SK-N-SH (cell line): ENCODE measurements around the gene KRT75. TPM values are rescaled to one million over a fixed set of nuclear protein-coding genes. Genes with fewer than 3 reads are reported as not detected.

Experiments
- CTCF ChIA-PET: fragments of 300-600, 350-600 bp; formaldehyde crosslinking; extraction: SDS; loops from one replicate; lab custom pipeline; 2021; lab: Yijun Ruan, JAX
- POLR2A ChIA-PET: fragments of 350-600 bp; sonication (Branson Sonifier 250); formaldehyde crosslinking; extraction: SDS; loops from one replicate; lab custom pipeline; 2020; ENCODE audit warnings: antibody characterized with exemption, inconsistent platforms; lab: Yijun Ruan, JAX
- DNase-seq: peaks from one replicate; pipeline ENCODE4 v3.0.0; 2012
- H2AFZ ChIP-seq: fragments of 200-600 bp; sonication (generic); 2 replicates; pipeline ENCODE4 v1.8.1; 2016; ENCODE audit warnings: antibody characterized with exemption, mild to moderate bottlenecking, low read depth
- H3F3A ChIP-seq: fragments of 200-600 bp; sonication (generic); replicated peaks from 2 replicates; pipeline ENCODE3; 2016; ENCODE audit warnings: antibody characterized with exemption, mild to moderate bottlenecking; ENCODE audit not compliant: insufficient read depth
- H3K27ac ChIP-seq, 2 experiments: fragments of 200-500 bp in 1 of 2; fragments of 200-600 bp in 1 of 2; sonication (Bioruptor generic) in 1 of 2; sonication (generic), shearing (Covaris generic) in 1 of 2; 2 replicates each; pipeline versions ENCODE4 v1.5.1 to v1.6.1; 2014 to 2016; ENCODE audit warnings: low read depth in 2 of 2, inconsistent platforms in 1 of 2, low read length in 1 of 2, mild to moderate bottlenecking in 1 of 2, mixed read lengths in 1 of 2
- H3K27me3 ChIP-seq: fragments of 200-600 bp; sonication (generic), shearing (Covaris generic); 2 replicates; pipeline ENCODE4 v1.6.1; 2016; ENCODE audit warnings: mixed run types; ENCODE audit not compliant: insufficient read depth
- H3K36me3 ChIP-seq, 2 experiments: fragments of 200-500 bp in 1 of 2; fragments of 200-600 bp in 1 of 2; sonication (Bioruptor generic) in 1 of 2; sonication (generic) in 1 of 2; replicated peaks in 1 of 2; 2 replicates each; pipeline versions ENCODE3 to v1.5.1; 2014 to 2016; ENCODE audit warnings: low read length in 1 of 2, mild to moderate bottlenecking in 1 of 2; ENCODE audit not compliant: insufficient read depth in 2 of 2, control insufficient read depth in 1 of 2
- H3K4me1 ChIP-seq, 2 experiments: fragments of 200-500 bp in 1 of 2; fragments of 200-600 bp in 1 of 2; sonication (Bioruptor generic) in 1 of 2; sonication (generic), shearing (Covaris generic) in 1 of 2; 2 replicates each; pipeline versions ENCODE4 v1.5.1 to v1.6.1; 2014 to 2016; ENCODE audit warnings: low read depth in 1 of 2, low read length in 1 of 2, mixed run types in 1 of 2; ENCODE audit not compliant: insufficient read depth in 2 of 2, control insufficient read depth in 1 of 2
- H3K4me2 ChIP-seq: fragments of 200-600 bp; sonication (generic), shearing (Covaris generic); 2 replicates; pipeline ENCODE4 v1.6.1; 2017; ENCODE audit warnings: mixed run types
- H3K4me3 ChIP-seq, 2 experiments: fragments of 200-500 bp in 1 of 2; fragments of 200-600 bp in 1 of 2; sonication (Bioruptor generic) in 1 of 2; sonication (generic), shearing (Covaris generic) in 1 of 2; 2 replicates each; pipeline versions ENCODE4 v1.5.1 to v1.8.1; 2014 to 2016; ENCODE audit warnings: low read depth in 2 of 2, inconsistent platforms in 1 of 2, low read length in 1 of 2, mild to moderate bottlenecking in 1 of 2, mixed read lengths in 1 of 2, moderate library complexity in 1 of 2
- H3K79me2 ChIP-seq: fragments of 200-600 bp; sonication (generic); 2 replicates; pipeline ENCODE4 v1.8.1; 2017; ENCODE audit warnings: mild to moderate bottlenecking; ENCODE audit not compliant: insufficient read depth
- H3K9ac ChIP-seq: fragments of 200-600 bp; sonication (generic); 2 replicates; pipeline ENCODE4 v1.6.1; 2017; ENCODE audit warnings: mixed run types
- H3K9me2 ChIP-seq: fragments of 200-600 bp; sonication (generic); 2 replicates; pipeline ENCODE4 v1.6.1; 2017; ENCODE audit warnings: mixed run types
- H3K9me3 ChIP-seq: fragments of 200-600 bp; sonication (generic); 2 replicates; pipeline ENCODE4 v1.6.1; 2017; ENCODE audit warnings: mixed run types, mild to moderate bottlenecking, moderate library complexity
- H4K20me1 ChIP-seq: fragments of 200-600 bp; sonication (generic); 2 replicates; pipeline ENCODE4 v1.6.1; 2017; ENCODE audit warnings: mild to moderate bottlenecking, mixed run types; ENCODE audit not compliant: insufficient read depth
- CTCF ChIP-seq: fragments of 200-600 bp; sonication (generic); IDR thresholded peaks from 2 replicates; pipeline ENCODE4 v1.6.1; 2017; ENCODE audit warnings: antibody characterized with exemption, mild to moderate bottlenecking, moderate library complexity
- EZH2phosphoT487 ChIP-seq: fragments of 200-600 bp; sonication (generic); IDR thresholded peaks from 2 replicates; pipeline ENCODE4 v1.6.1; 2017; ENCODE audit warnings: low read depth, mixed run types, mild to moderate bottlenecking, antibody characterized with exemption, moderate library complexity, borderline replicate concordance
- FOSL2 ChIP-seq: IDR thresholded peaks from 2 replicates; pipeline ENCODE4 v1.4.0; 2012; ENCODE audit warnings: low read depth, mild to moderate bottlenecking, moderate library complexity, borderline replicate concordance
- GATA2 ChIP-seq: sonication (generic); formaldehyde crosslinking; IDR thresholded peaks from 2 replicates; pipeline ENCODE4 v1.5.0; 2020; ENCODE audit warnings: mild to moderate bottlenecking, missing genetic modification reagents
- NFIC ChIP-seq: IDR thresholded peaks from 2 replicates; pipeline ENCODE4 v1.4.0; 2012; ENCODE audit warnings: borderline replicate concordance
- POLR2AphosphoS5 ChIP-seq: IDR thresholded peaks from 2 replicates; pipeline ENCODE4 v1.6.1; 2012; ENCODE audit warnings: low read depth, low read length
- SMC3 ChIP-seq: IDR thresholded peaks from 2 replicates; pipeline ENCODE4 v1.6.1; 2012; ENCODE audit warnings: low read depth, low read length, improper control_type of control experiment
- TAF1 ChIP-seq: IDR thresholded peaks from 2 replicates; pipeline ENCODE4 v1.6.1; 2012; ENCODE audit warnings: low read depth, mild to moderate bottlenecking, low read length, moderate library complexity, borderline replicate concordance
- USF2 ChIP-seq: fragments of 150-350 bp; IDR thresholded peaks from 2 replicates; pipeline ENCODE4 v1.6.1; 2017; ENCODE audit warnings: antibody characterized with exemption, low read length, low read depth, borderline replicate concordance
- YY1 ChIP-seq: IDR thresholded peaks from 2 replicates; pipeline ENCODE4 v1.4.0; 2012; ENCODE audit warnings: low read depth, mild to moderate bottlenecking
- ZBTB33 ChIP-seq: IDR thresholded peaks from 2 replicates; pipeline ENCODE4 v1.4.0; 2012; ENCODE audit warnings: low read depth, borderline replicate concordance
- WGBS: methylation state at CpG from one replicate; pipeline ENCODE4 v1.1.6; 2017; ENCODE audit warnings: low lambda C conversion rate; 5-methylcytosine and 5-hydroxymethylcytosine counted together
- polyA plus RNA-seq, 3 experiments: library from polyadenylated mRNA; depleted of rRNA; stranded (reverse); fragments of >200 nt; gene quantifications; 2 replicates each; pipeline ENCODE4 v1.2.3, GENCODE V29; 2012
- TF ChIP-seq, protein P1 (sequence below): IDR thresholded peaks from 2 replicates; pipeline ENCODE4; 2012

Gene KRT75
- polyA plus RNA-seq, 1 of the 3 experiments (the other 2 are of a cell fraction), result not detected

DNA sequence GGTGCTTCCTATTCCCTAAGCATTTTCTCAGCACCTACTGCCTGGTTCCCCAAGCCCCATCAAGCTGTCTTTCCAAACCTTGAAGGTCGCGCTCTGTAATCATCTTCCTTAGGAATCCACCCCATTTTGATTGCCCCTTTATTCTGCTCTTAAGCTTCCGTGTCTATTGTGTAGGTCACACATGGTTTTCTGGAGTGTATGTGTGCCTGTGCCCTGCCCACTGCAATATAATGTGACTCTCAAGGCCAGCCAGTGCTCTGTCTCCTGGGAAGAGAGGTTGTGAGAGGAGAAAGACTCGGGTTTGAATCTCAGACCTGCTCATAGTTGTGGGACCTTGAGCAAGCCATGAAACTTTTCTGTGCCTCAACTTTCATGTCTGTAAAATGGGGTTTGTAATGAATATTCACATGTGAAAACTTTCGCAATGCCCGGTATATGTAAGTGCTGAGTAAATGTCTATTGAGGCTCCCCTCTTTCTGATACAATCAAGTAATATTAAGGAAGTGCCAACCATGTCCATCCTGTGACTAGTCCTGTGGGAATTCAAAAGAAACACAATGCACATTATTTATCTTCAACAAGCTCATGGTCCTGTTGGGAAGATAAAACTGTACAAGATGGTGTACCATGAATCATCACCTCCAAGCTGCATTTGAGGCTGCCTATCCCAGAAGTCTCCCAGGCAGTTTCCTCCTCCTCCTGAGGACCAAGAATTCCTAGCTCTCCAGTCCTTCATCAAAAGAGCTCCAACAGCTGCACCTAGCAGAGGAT, 774 bp upstream of the KRT75 start:
- Histone ChIP-seq H3K9ac (no peak overlapping the region), H2AFZ (no peak overlapping the region), H3K79me2 (no peaks in the 10 kb centered on the region)
- 69% methylated on average over 6 of the region's 6 CpGs for WGBS
- TF ChIP-seq USF2 (no peak), SMC3 (no peak), ZBTB33 (no peak), GATA2 (no peak), CTCF (no peak), POLR2AphosphoS5 (no peak), TAF1 (no peak), FOSL2 (no peak), YY1 (no peak), NFIC (no peak), EZH2phosphoT487 (no peak)
- TF ChIP-seq, protein P1, sequence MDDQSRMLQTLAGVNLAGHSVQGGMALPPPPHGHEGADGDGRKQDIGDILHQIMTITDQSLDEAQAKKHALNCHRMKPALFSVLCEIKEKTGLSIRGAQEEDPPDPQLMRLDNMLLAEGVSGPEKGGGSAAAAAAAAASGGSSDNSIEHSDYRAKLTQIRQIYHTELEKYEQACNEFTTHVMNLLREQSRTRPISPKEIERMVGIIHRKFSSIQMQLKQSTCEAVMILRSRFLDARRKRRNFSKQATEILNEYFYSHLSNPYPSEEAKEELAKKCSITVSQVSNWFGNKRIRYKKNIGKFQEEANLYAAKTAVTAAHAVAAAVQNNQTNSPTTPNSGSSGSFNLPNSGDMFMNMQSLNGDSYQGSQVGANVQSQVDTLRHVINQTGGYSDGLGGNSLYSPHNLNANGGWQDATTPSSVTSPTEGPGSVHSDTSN, result no peak
- TF ChIP-seq, all 33 proteins: peak for 0
- DNase-seq, result no peak
- Histone ChIP-seq H3K9me3 (no peaks in the 10 kb centered on the region), H3K9me2 (no peaks in the 10 kb centered on the region), H4K20me1 (no peaks in the 10 kb centered on the region), H3K4me2 (no peak overlapping the region; the same call in 1 of the 2 replicates), H3K27ac (0 out of 4 replicates have a peak overlapping the region, but pooled peaks of 1 of the 2 experiments have one; percentile 15), H3K36me3 (no peaks in the 10 kb centered on the region), H3F3A (no peaks in the 10 kb centered on the region), H3K4me3 (no peak overlapping the region), H3K27me3 (peaks cover 32% of the 10 kb centered on the region; the same call in 1 of the 2 replicates), H3K4me1 (peaks cover 0 to 9% of the 10 kb centered on the region in 2 experiments; a peak in 1 of 4 replicates)
- ChIA-PET POLR2A (no interaction called here), CTCF (interaction anchor here (0.9 kb wide), 1 partner anchor 431 kb away, joined by 3 read pairs; no protein-coding TSS in a partner anchor)
